Heart right ventricle (tissue), 16 donors: Measurements from ENCODE around the gene ANKFN1. TPM values are rescaled to one million over a fixed set of nuclear protein-coding genes. Genes with fewer than 3 reads are reported as not detected.

ENCODE experiments used
- ATAC-seq, 8 donors: fragments of 200-7000 bp; cut with Tn5 transposase; one replicate each; pipeline ENCODE4 v1.9.1; 2020; ENCODE audit warnings: mild to moderate bottlenecking in 8 of 8, moderate library complexity in 8 of 8, moderate number of reproducible peaks in 1 of 8
- DNase-seq, 2 donors: peaks; one replicate each; pipeline ENCODE4 v3.0.0-alpha.2; 2020
- H3K27ac ChIP-seq, 10 donors: fragments of 200-600 bp; sonication (generic) in 2 of 10; one replicate each; pipeline versions ENCODE4 v1.5.0 to v1.8.0; 2020 to 2022; ENCODE audit warnings: mild to moderate bottlenecking in 3 of 10
- H3K27me3 ChIP-seq, 7 donors: fragments of 200-600 bp; one replicate each; pipeline ENCODE4 v1.8.0; 2021 to 2022; ENCODE audit warnings: mild to moderate bottlenecking in 2 of 7
- H3K36me3 ChIP-seq, 9 donors: fragments of 200-600 bp; sonication (generic) in 1 of 9; one replicate each; pipeline versions ENCODE4 v1.5.0 to v1.8.0; 2020 to 2022; ENCODE audit warnings: mild to moderate bottlenecking in 2 of 9
- H3K4me1 ChIP-seq, 9 donors: fragments of 200-600 bp; sonication (generic) in 1 of 9; one replicate each; pipeline versions ENCODE4 v1.5.0 to v1.8.0; 2020 to 2022; ENCODE audit warnings: mild to moderate bottlenecking in 4 of 9
- H3K4me3 ChIP-seq, 10 donors: fragments of 200-600 bp; sonication (generic) in 2 of 10; one replicate each; pipeline versions ENCODE4 v1.5.0 to v1.8.0; 2020 to 2022; ENCODE audit warnings: mild to moderate bottlenecking in 7 of 10, moderate library complexity in 2 of 10
- H3K9me3 ChIP-seq, 11 donors: fragments of 200-600 bp in 10 of 11; sonication (generic) in 2 of 11; one replicate each; pipeline versions ENCODE4 v1.5.0 to v1.8.0; 2013 to 2022; ENCODE audit warnings: mild to moderate bottlenecking in 2 of 11, control low read depth in 1 of 11, moderate library complexity in 1 of 11
- WGBS, 2 donors: extraction: QIAGEN DNeasy Blood & Tissue Kit; methylation state at CpG; one replicate each; pipeline ENCODE4 v1.1.7; 2013; ENCODE audit warnings: inconsistent platforms in 1 of 2; 5-methylcytosine and 5-hydroxymethylcytosine counted together
- intact Hi-C, 10 donors: fragments of 100-400 bp; cut with DNase I; formaldehyde crosslinking; loops; one replicate each; pipeline versions ENCODE4 v1.11.1 to v1.14.2; 2022
- polyA plus RNA-seq, 2 donors: library from polyadenylated mRNA; stranded (reverse); fragments of 200-250 nt; gene quantifications; one replicate each; pipeline ENCODE4 v1.2.3, GENCODE V29; 2013
- total RNA-seq, 10 donors: library from RNA; stranded (reverse); fragmentation: NEBNext Ultra II Directional in 3 of 10; extraction: Animal tissue kit (Norgen Biotek cat#: 25700) in 3 of 10; gene quantifications; one replicate each; pipeline versions ENCODE4 v1.2.1 to v1.2.4, GENCODE V29; 2021 to 2023
- TF ChIP-seq, protein P1 (sequence below), 9 donors: fragments of 200-600 bp; sonication (generic) in 2 of 9; IDR thresholded peaks; one replicate each; pipeline versions ENCODE4 v1.5.0 to v1.8.0; 2021 to 2022; ENCODE audit warnings: antibody characterized with exemption in 9 of 9, mild to moderate bottlenecking in 5 of 9, moderate library complexity in 1 of 9
- donor health status: Arrhythmogenic right ventricular cardiomyopathy.
- donor health status: ischemic (EF 13 %, LVEDD 7.1; RV severe dilation, severe dysfunction).
- donor health status: healthy with polysubstance abuse.
- donor health status: DM: no; HTN: yes; CAD: no.
- donor health status: DM: no; HTN: no; CAD: no.
- donor health status: ischemic (EF 25% LVEDD 6.9; RV normal size, moderate dysfunction).
- donor health status: ischemic (EF 25% LVEDD 5.7; RV mildly dilated, moderate dysfunction).
- donor health status: healthy.
- donor health status: DM: yes; HTN: yes; CAD: no.
- donor health status: Ischemic cardiomyopathy.
- donor health status: ischemic (EF 35%, LVEDD 5.7; RV mildly dilated, moderate dysfunction).
- donor health status: nonischemic (EF 11% LVEDD 7.7; RV severe dilation, severe dysfunction).
- donor health status: DM: yes; HTN: yes; CAD: no.
- donor health status: PGD.
- donor health status: ischemic (EF 29% LVEDD 5.4; RV normal size, mild dysfunction).
- donor health status: nonischemic (EF 23%, LVEDD 6.1; RV moderate dilation, normal function).

ANKFN1 gene
- total and polyA plus RNA-seq, 12 donors: 0.01 to 0.38 TPM; not detected in 10

DNA sequence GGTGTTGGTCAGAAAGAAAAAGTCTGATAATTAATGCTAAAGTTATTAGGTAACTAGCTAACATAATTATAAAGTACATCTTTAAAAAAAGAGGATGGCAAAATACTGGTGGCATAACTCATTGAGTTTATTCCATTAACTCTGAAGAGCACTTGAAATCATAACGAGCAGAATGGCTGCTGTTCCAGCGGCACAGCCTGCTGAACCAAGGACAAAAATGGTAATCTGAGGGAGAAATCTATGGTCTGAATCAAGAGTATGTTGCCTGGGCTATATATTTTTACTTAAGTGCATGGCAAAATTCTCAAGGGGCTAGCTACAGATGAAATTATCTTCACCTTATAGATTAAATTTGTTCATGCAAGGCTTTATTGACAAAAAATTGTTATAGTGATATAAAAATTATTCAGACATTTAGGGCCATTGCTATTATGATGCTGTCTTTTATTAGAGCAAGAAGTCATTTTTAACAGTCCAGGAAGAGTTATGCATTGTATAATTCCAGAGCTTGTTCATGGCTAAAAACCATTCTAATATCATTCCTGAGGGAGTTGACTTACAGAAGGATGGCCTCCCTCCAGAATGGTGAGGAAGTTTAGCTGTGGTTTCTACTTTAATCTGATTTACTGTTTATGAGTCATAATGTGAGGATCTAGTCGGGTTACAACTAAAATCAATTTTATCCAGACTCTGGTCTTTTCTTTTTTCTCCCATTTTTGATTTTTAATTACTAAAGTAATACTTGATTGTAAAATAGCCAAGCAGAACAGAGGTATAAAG is 41.4 kb upstream of the ANKFN1 start:
- peaks cover 0 to 11% (median 0%) of the 10 kb centered on the region in 7 donors for H3K27me3 ChIP-seq
- TF ChIP-seq, protein P1, sequence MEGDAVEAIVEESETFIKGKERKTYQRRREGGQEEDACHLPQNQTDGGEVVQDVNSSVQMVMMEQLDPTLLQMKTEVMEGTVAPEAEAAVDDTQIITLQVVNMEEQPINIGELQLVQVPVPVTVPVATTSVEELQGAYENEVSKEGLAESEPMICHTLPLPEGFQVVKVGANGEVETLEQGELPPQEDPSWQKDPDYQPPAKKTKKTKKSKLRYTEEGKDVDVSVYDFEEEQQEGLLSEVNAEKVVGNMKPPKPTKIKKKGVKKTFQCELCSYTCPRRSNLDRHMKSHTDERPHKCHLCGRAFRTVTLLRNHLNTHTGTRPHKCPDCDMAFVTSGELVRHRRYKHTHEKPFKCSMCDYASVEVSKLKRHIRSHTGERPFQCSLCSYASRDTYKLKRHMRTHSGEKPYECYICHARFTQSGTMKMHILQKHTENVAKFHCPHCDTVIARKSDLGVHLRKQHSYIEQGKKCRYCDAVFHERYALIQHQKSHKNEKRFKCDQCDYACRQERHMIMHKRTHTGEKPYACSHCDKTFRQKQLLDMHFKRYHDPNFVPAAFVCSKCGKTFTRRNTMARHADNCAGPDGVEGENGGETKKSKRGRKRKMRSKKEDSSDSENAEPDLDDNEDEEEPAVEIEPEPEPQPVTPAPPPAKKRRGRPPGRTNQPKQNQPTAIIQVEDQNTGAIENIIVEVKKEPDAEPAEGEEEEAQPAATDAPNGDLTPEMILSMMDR (IDR thresholded peaks at IDR 0.05): no peak

DNA sequence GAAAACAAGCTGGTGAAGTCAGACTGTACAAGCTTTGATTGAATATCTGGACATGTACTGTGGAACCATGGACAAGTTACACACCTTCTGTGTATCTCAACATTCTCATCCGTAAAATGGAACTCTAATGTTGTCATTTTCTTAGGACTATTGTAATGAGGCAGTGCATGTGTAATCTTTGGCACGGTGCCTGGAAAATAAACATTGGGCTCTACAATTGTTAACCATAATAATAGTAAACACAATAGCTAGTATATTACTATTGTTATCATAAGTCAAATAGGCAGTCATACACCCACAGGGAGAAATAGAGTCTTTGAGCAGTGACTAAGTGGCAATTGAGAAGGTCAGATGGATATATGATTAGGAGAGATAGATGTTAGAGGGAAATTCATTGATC is 39.8 kb upstream of the ANKFN1 start:
- TF ChIP-seq, protein P1 (IDR thresholded peaks at IDR 0.05): no peak
- H3K27ac ChIP-seq: no peak overlapping the region
- peaks cover 0 to 12% (median 0%) of the 10 kb centered on the region in 7 donors for H3K27me3 ChIP-seq
- no peaks in the 10 kb centered on the region for H3K9me3 ChIP-seq
- ATAC-seq (no peak), DNase-seq (no peak)
- H3K36me3 ChIP-seq: no peaks in the 10 kb centered on the region
- no peaks in the 10 kb centered on the region for H3K4me1 ChIP-seq
- no peak overlapping the region for H3K4me3 ChIP-seq
- 58 to 65% methylated on average over 2 of the region's 2 CpGs for WGBS, 2 donors
- intact Hi-C loops: no loop called here

More for the DNA sequence above, 41.4 kb upstream of the ANKFN1 start:
- WGBS, 2 donors: 53 to 59% methylated on average over 3 of the region's 3 CpGs
- DNase-seq (no peak), ATAC-seq (no peak)
- H3K4me1 ChIP-seq: no peaks in the 10 kb centered on the region
- H3K27ac ChIP-seq: no peak overlapping the region
- H3K9me3 ChIP-seq: no peaks in the 10 kb centered on the region
- intact Hi-C loops: no loop called here
- H3K36me3 ChIP-seq: no peaks in the 10 kb centered on the region
- no peak overlapping the region for H3K4me3 ChIP-seq

DNA sequence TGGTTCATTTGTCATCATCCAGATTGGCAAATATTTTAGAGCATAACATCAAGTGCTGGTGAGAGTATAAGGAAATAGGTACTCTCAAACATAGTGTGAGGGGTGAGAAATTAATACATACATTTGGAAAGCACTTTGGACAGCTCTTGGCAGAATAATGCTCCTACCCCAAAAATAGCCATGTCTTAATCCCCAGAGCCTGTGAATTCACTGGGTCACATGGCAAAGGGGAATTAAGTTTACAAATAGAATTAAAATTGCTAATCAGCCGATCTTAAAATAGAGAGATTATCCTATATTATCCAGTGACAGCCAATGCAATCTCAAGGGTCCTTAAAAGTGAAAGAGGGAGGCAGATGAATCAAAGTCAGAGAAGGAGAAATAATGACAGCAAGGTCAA is 38.8 kb upstream of the ANKFN1 start:
- Histone ChIP-seq H3K4me3 (no peak overlapping the region), H3K9me3 (no peaks in the 10 kb centered on the region), H3K4me1 (no peaks in the 10 kb centered on the region), H3K36me3 (no peaks in the 10 kb centered on the region), H3K27ac (no peak overlapping the region), H3K27me3 (peaks cover 0 to 5% (median 0%) of the 10 kb centered on the region in 7 donors)
- 61 to 80% methylated on average over 1 of the region's 1 CpG for WGBS, 2 donors
- DNase-seq: no peak
- TF ChIP-seq, protein P1 (IDR thresholded peaks at IDR 0.05): no peak
- intact Hi-C loops: no loop called here
- ATAC-seq: no peak

DNA sequence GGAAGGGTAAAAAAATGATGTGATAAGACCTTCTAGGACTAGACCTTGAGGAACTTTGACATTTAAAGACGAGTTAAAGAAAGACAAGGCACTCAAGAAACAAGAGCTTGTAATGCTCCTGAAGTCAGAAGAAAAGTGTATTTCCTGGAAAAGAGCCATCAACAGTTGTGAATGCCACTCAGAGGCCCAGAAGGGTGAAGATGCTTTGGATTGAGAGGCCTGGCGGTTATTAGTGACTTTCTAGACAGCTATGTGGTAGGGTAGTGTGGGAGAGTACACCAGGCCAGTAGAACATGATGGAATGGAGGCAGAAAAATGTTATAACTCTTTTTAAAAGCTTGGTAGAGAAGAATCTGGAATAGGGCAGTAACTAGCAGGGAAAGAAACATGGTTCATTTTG is 34.1 kb upstream of the ANKFN1 start:
- ATAC-seq: no peak
- WGBS, 2 donors: 54 to 63% methylated on average over 2 of the region's 2 CpGs
- intact Hi-C loops: no loop called here

More for the DNA sequence above, 34.1 kb upstream of the ANKFN1 start:
- peaks cover 0 to 22% (median 0%) of the 10 kb centered on the region in 7 donors for H3K27me3 ChIP-seq
- no peaks in the 10 kb centered on the region for H3K9me3 ChIP-seq
- H3K4me1 ChIP-seq: no peaks in the 10 kb centered on the region
- no peak for DNase-seq
- TF ChIP-seq, protein P1 (IDR thresholded peaks at IDR 0.05): no peak
- H3K27ac ChIP-seq: no peak overlapping the region
- no peaks in the 10 kb centered on the region for H3K36me3 ChIP-seq
- H3K4me3 ChIP-seq: no peak overlapping the region
